Measurements from ENCODE around the gene ZFC3H1. TPM values are rescaled to one million over a fixed set of nuclear protein-coding genes. Genes with fewer than 3 reads are reported as not detected.

The ZFC3H1 gene
- total RNA-seq, 1 donor from 2014 or later, result 51.7 TPM

- Mint-ChIP-seq H3K9me3 (ENCODE audit: unreplicated experiment) (no peaks in the 10 kb centered on the region), H3K27ac (ENCODE audit: unreplicated experiment) (peak overlapping the region; percentile 13), H3K36me3 (ENCODE audit: low read depth, unreplicated experiment) (peaks cover 11% of the 10 kb centered on the region), H3K27me3 (ENCODE audit: low read depth, unreplicated experiment) (no peaks in the 10 kb centered on the region), H3K4me1 (ENCODE audit: low read depth, unreplicated experiment) (no peaks in the 10 kb centered on the region), H3K4me3 (ENCODE audit: unreplicated experiment) (no peak overlapping the region)
- Histone ChIP-seq H3K79me2 (ENCODE audit: insufficient read depth, low read length) (peaks cover 27% of the 10 kb centered on the region), H3K4me1 (ENCODE audit: insufficient read depth, low read length) (no peaks in the 10 kb centered on the region), H4K20me1 (ENCODE audit: insufficient read depth, low read length) (peaks cover 27% of the 10 kb centered on the region), H2AFZ (ENCODE audit: low read depth, low read length) (no peak overlapping the region), H3K9me3 (ENCODE audit: insufficient read depth, low read depth, low read length) (no peaks in the 10 kb centered on the region), H3K27ac (ENCODE audit: low read depth, low read length) (no peak overlapping the region), H3K27me3 (ENCODE audit: insufficient read depth, low read length) (no peaks in the 10 kb centered on the region), H3K4me3 (ENCODE audit: insufficient read depth, low read depth, low read length) (no peak overlapping the region), H3K36me3 (ENCODE audit: insufficient read depth, low read length) (peaks cover 82% of the 10 kb centered on the region), H3K4me2 (ENCODE audit: low read length) (no peak overlapping the region), H3K9ac (ENCODE audit: low read length) (no peak overlapping the region)
- no peak for DNase-seq (ENCODE audit: low read depth)
- TF ChIP-seq CTCF (IDR thresholded peaks at IDR 0.05; ENCODE audit: insufficient read depth, low read depth, low read length) (no peak), EZH2 (IDR thresholded peaks at IDR 0.05; ENCODE audit: insufficient read depth, low read length) (no peak)
- no peak for FAIRE-seq
These were observed 41.7 kb downstream of the ZFC3H1 start for GRCh38 chr12:71621938-71622337.

- H4K20me1 ChIP-seq (ENCODE audit: insufficient read depth, low read length), result peaks cover 4% of the 10 kb centered on the region
- no peaks in the 10 kb centered on the region for H3K27me3 Mint-ChIP-seq (ENCODE audit: low read depth, unreplicated experiment)
- H3K4me2 ChIP-seq (ENCODE audit: low read length), result no peak overlapping the region
- no peak overlapping the region for H3K27ac ChIP-seq (ENCODE audit: low read depth, low read length)
- no peaks in the 10 kb centered on the region for H3K9me3 ChIP-seq (ENCODE audit: insufficient read depth, low read depth, low read length)
- no peak for DNase-seq (ENCODE audit: low read depth)
- H3K9me3 Mint-ChIP-seq (ENCODE audit: unreplicated experiment), result no peaks in the 10 kb centered on the region
- H3K4me3 Mint-ChIP-seq (ENCODE audit: unreplicated experiment), result no peak overlapping the region
- H3K79me2 ChIP-seq (ENCODE audit: insufficient read depth, low read length), result no peaks in the 10 kb centered on the region
- peaks cover 80% of the 10 kb centered on the region for H3K36me3 ChIP-seq (ENCODE audit: insufficient read depth, low read length)
- H3K9ac ChIP-seq (ENCODE audit: low read length), result no peak overlapping the region
- H3K27ac Mint-ChIP-seq (ENCODE audit: unreplicated experiment), result no peak overlapping the region
- TF ChIP-seq EZH2 (IDR thresholded peaks at IDR 0.05; ENCODE audit: insufficient read depth, low read length) (no peak), CTCF (IDR thresholded peaks at IDR 0.05; ENCODE audit: insufficient read depth, low read depth, low read length) (no peak)
- H3K4me1 ChIP-seq (ENCODE audit: insufficient read depth, low read length), result no peaks in the 10 kb centered on the region
- no peak overlapping the region for H3K4me3 ChIP-seq (ENCODE audit: insufficient read depth, low read depth, low read length)
- no peaks in the 10 kb centered on the region for H3K27me3 ChIP-seq (ENCODE audit: insufficient read depth, low read length)
- FAIRE-seq, result no peak
- no peaks in the 10 kb centered on the region for H3K4me1 Mint-ChIP-seq (ENCODE audit: low read depth, unreplicated experiment)
- no peak overlapping the region for H2AFZ ChIP-seq (ENCODE audit: low read depth, low read length)
- peaks cover 13% of the 10 kb centered on the region for H3K36me3 Mint-ChIP-seq (ENCODE audit: low read depth, unreplicated experiment)
These were observed 53.4 kb downstream of the ZFC3H1 start for GRCh38 chr12:71610031-71610795.
